H1 (cell line): ENCODE data around the gene SKIC3. TPM values are rescaled to one million over a fixed set of nuclear protein-coding genes. Genes with fewer than 3 reads are reported as not detected.

Experiments used
- CTCF ChIA-PET: fragments of 300-600 bp; sonication (Branson Sonifier 250); formaldehyde crosslinking; loops from one replicate; lab custom pipeline; 2021; ENCODE audit not compliant: partially characterized antibody; lab: Charles Lee
- POLR2A ChIA-PET: fragments of 300-600 bp; sonication (Branson Sonifier 250); formaldehyde crosslinking; loops from one replicate; lab custom pipeline; 2021; ENCODE audit warnings: inconsistent platforms; ENCODE audit not compliant: partially characterized antibody; lab: Charles Lee
- DNase-seq, 2 experiments: peaks; one replicate each; pipeline versions ENCODE4 v3.0.0 to v3.0.0-alpha.2; 2010 to 2022; ENCODE audit warnings: low spot score in 2 of 2, low read depth in 1 of 2, mixed read lengths in 1 of 2
- FAIRE-seq: peaks from 2 replicates; lab custom pipeline; 2011; peaks lifted over from hg19 to GRCh38; lab: Jason Lieb, UNC
- H2AFZ ChIP-seq: 2 replicates; pipeline ENCODE4 v1.8.1; 2012; ENCODE audit warnings: low read length, inconsistent platforms
- H2AK5ac ChIP-seq: 2 replicates; pipeline ENCODE4 v1.6.1; 2013; ENCODE audit warnings: low read depth, low read length
- H2BK120ac ChIP-seq: replicated peaks from 2 replicates; pipeline ENCODE3; 2013; ENCODE audit warnings: low read depth, low read length, inconsistent platforms
- H2BK12ac ChIP-seq: 2 replicates; pipeline ENCODE4 v1.6.1; 2013; ENCODE audit warnings: low read depth, low read length
- H2BK15ac ChIP-seq: 2 replicates; pipeline ENCODE4 v1.6.1; 2013; ENCODE audit warnings: low read length
- H2BK20ac ChIP-seq: 2 replicates; pipeline ENCODE4 v1.6.1; 2013; ENCODE audit warnings: low read length
- H2BK5ac ChIP-seq: 2 replicates; pipeline ENCODE4 v1.6.1; 2013; ENCODE audit warnings: low read depth, low read length
- H3K14ac ChIP-seq: 2 replicates; pipeline ENCODE4 v1.6.1; 2013; ENCODE audit warnings: inconsistent platforms; ENCODE audit not compliant: insufficient read length
- H3K18ac ChIP-seq: 2 replicates; pipeline ENCODE4 v1.6.1; 2013; ENCODE audit warnings: low read length; ENCODE audit errors: extremely low read depth
- H3K23ac ChIP-seq: 2 replicates; pipeline ENCODE4 v1.6.1; 2013; ENCODE audit warnings: inconsistent platforms; ENCODE audit not compliant: insufficient read length
- H3K23me2 ChIP-seq: 2 replicates; pipeline ENCODE4 v1.6.1; 2013; ENCODE audit warnings: low read depth, low read length
- H3K27ac ChIP-seq: 2 replicates; pipeline ENCODE4 v1.6.1; 2011; ENCODE audit warnings: low read depth, low read length, inconsistent platforms
- H3K27me3 ChIP-seq, 4 experiments: replicated peaks in 1 of 4; 1 replicate in 1 of 4; 2 replicates in 3 of 4; pipeline versions ENCODE4 v1.6.1 to v1.8.1; 2011 to 2013; ENCODE audit warnings: low read length in 3 of 4, mild to moderate bottlenecking in 3 of 4, inconsistent platforms in 2 of 4, mixed read lengths in 2 of 4, moderate library complexity in 1 of 4; ENCODE audit not compliant: control insufficient read depth in 3 of 4, insufficient read depth in 3 of 4; ENCODE audit errors: extremely low read depth in 1 of 4
- H3K36me3 ChIP-seq, 4 experiments: 2 replicates each; pipeline versions ENCODE4 v1.6.1 to v1.8.1; 2011 to 2013; ENCODE audit warnings: mild to moderate bottlenecking in 4 of 4, low read length in 3 of 4, moderate library complexity in 2 of 4, control low read depth in 1 of 4, inconsistent platforms in 1 of 4; ENCODE audit not compliant: insufficient read depth in 4 of 4, control insufficient read depth in 2 of 4
- H3K4ac ChIP-seq: replicated peaks from 2 replicates; pipeline ENCODE3; 2013; ENCODE audit warnings: low read length, low read depth, mixed read lengths, inconsistent platforms; ENCODE audit not compliant: insufficient read length
- H3K4me1 ChIP-seq, 4 experiments: replicated peaks in 1 of 4; 1 replicate in 1 of 4; 2 replicates in 3 of 4; pipeline versions ENCODE4 v1.6.1 to v1.8.1; 2011 to 2013; ENCODE audit warnings: low read length in 3 of 4, inconsistent platforms in 2 of 4, mixed read lengths in 1 of 4; ENCODE audit not compliant: insufficient read depth in 4 of 4, control insufficient read depth in 3 of 4
- H3K4me2 ChIP-seq, 2 experiments: 2 replicates each; pipeline versions ENCODE4 v1.6.1 to v1.8.1; 2011 to 2013; ENCODE audit warnings: low read depth in 2 of 2, low read length in 2 of 2, control low read depth in 1 of 2, inconsistent platforms in 1 of 2, mild to moderate bottlenecking in 1 of 2; ENCODE audit not compliant: insufficient read depth in 1 of 2
- H3K4me3 ChIP-seq, 4 experiments: fragments of 200-600, 300-600 bp in 1 of 4; sonication (generic), shearing (Covaris generic), sonication (Bioruptor Twin) in 1 of 4; 2 replicates each; pipeline versions ENCODE4 v1.5.1 to v1.8.1; 2011 to 2016; ENCODE audit warnings: low read length in 4 of 4, low read depth in 3 of 4, control low read depth in 2 of 4, inconsistent platforms in 2 of 4, mild to moderate bottlenecking in 2 of 4, mixed read lengths in 1 of 4, moderate library complexity in 1 of 4; ENCODE audit not compliant: insufficient read depth in 2 of 4; ENCODE audit errors: extremely low read depth in 1 of 4
- H3K56ac ChIP-seq: replicated peaks from 2 replicates; pipeline ENCODE3; 2013; ENCODE audit warnings: low read depth, mild to moderate bottlenecking, mixed read lengths, low read length, inconsistent platforms; ENCODE audit not compliant: insufficient read length
- H3K79me1 ChIP-seq: 2 replicates; pipeline ENCODE4 v1.6.1; 2013; ENCODE audit warnings: low read depth, low read length, control low read depth
- H3K79me2 ChIP-seq, 2 experiments: 2 replicates each; pipeline versions ENCODE4 v1.6.1 to v1.8.1; 2012 to 2013; ENCODE audit warnings: low read length in 2 of 2, mild to moderate bottlenecking in 2 of 2, inconsistent platforms in 1 of 2; ENCODE audit not compliant: insufficient read depth in 2 of 2, control insufficient read depth in 1 of 2
- H3K9ac ChIP-seq, 4 experiments: replicated peaks in 1 of 4; 1 replicate in 1 of 4; 2 replicates in 3 of 4; pipeline versions ENCODE4 v1.6.1 to v1.8.1; 2011 to 2013; ENCODE audit warnings: low read depth in 3 of 4, low read length in 3 of 4, control low read depth in 2 of 4, mild to moderate bottlenecking in 2 of 4, moderate library complexity in 2 of 4, inconsistent platforms in 1 of 4; ENCODE audit errors: extremely low read depth in 1 of 4
- H3K9me3 ChIP-seq, 2 experiments: 2 replicates each; pipeline versions ENCODE4 v1.6.1 to v1.8.1; 2012 to 2013; ENCODE audit warnings: mild to moderate bottlenecking in 2 of 2, moderate library complexity in 2 of 2, control low read depth in 1 of 2, inconsistent platforms in 1 of 2, low read depth in 1 of 2, low read length in 1 of 2, mixed read lengths in 1 of 2; ENCODE audit not compliant: insufficient read depth in 2 of 2
- H4K20me1 ChIP-seq, 2 experiments: replicated peaks in 1 of 2; 2 replicates each; pipeline versions ENCODE3 to v1.8.1; 2011 to 2013; ENCODE audit warnings: inconsistent platforms in 2 of 2, low read length in 2 of 2, mild to moderate bottlenecking in 1 of 2; ENCODE audit not compliant: insufficient read depth in 2 of 2, control insufficient read depth in 1 of 2
- H4K5ac ChIP-seq: 2 replicates; pipeline ENCODE4 v1.6.1; 2013; ENCODE audit warnings: low read length, low read depth, mixed read lengths, inconsistent platforms; ENCODE audit not compliant: insufficient read length
- H4K8ac ChIP-seq: 2 replicates; pipeline ENCODE4 v1.8.0; 2013; ENCODE audit warnings: mild to moderate bottlenecking, moderate library complexity, low read length, inconsistent platforms; ENCODE audit not compliant: insufficient read depth; ENCODE audit errors: extremely low read depth
- H4K91ac ChIP-seq: replicated peaks from 2 replicates; pipeline ENCODE3; 2013; ENCODE audit warnings: low read length, mixed read lengths, inconsistent platforms; ENCODE audit not compliant: insufficient read length
- BACH1 ChIP-seq: IDR thresholded peaks from 2 replicates; pipeline ENCODE4 v1.6.1; 2012; ENCODE audit warnings: low read length, improper control_type of control experiment
- BCL11A ChIP-seq, 2 experiments: IDR thresholded peaks; one replicate each; pipeline ENCODE4 v1.6.1; 2011; ENCODE audit warnings: low read depth in 2 of 2, low read length in 2 of 2, mild to moderate bottlenecking in 2 of 2
- FOSL1 ChIP-seq: IDR thresholded peaks from 2 replicates; pipeline ENCODE4 v1.6.1; 2011; ENCODE audit warnings: mild to moderate bottlenecking, low read depth, low read length, moderate library complexity; ENCODE audit not compliant: insufficient read depth
- KDM5A ChIP-seq: fragments of 200-600 bp; IDR thresholded peaks from 2 replicates; pipeline ENCODE4 v1.7.1; 2012; ENCODE audit warnings: mild to moderate bottlenecking, low read length, inconsistent platforms, mixed read lengths
- POLR2AphosphoS5 ChIP-seq: IDR thresholded peaks from 2 replicates; pipeline ENCODE4 v1.6.1; 2011; ENCODE audit warnings: low read depth, low read length
- RAD21 ChIP-seq, 2 experiments: IDR thresholded peaks in 1 of 2; conservative IDR thresholded peaks in 1 of 2; 2 replicates each; pipeline ENCODE4 v1.6.1; 2011; ENCODE audit warnings: low read depth in 2 of 2, low read length in 2 of 2, improper control_type of control experiment in 1 of 2, inconsistent platforms in 1 of 2, mild to moderate bottlenecking in 1 of 2, moderate library complexity in 1 of 2
- RBBP5 ChIP-seq: IDR thresholded peaks from 2 replicates; pipeline ENCODE4 v1.7.1; 2012; ENCODE audit warnings: low read depth, mild to moderate bottlenecking, inconsistent platforms, low read length, moderate library complexity, borderline replicate concordance
- RNF2 ChIP-seq: fragments of 200-900, 300-1000 bp; sonication (generic); IDR thresholded peaks from 2 replicates; pipeline ENCODE4 v1.7.1; 2016; ENCODE audit warnings: borderline replicate concordance, low read depth, mild to moderate bottlenecking, antibody characterized with exemption, low read length; ENCODE audit not compliant: poor library complexity, severe bottlenecking; ENCODE audit errors: missing control alignments
- RXRA ChIP-seq: IDR thresholded peaks from 2 replicates; pipeline ENCODE4 v1.6.1; 2011; ENCODE audit warnings: low read depth, mild to moderate bottlenecking, low read length, moderate library complexity; ENCODE audit not compliant: insufficient read depth
- SAP30 ChIP-seq: fragments of 300-600 bp; sonication (generic); IDR thresholded peaks from 2 replicates; pipeline ENCODE4 v1.7.1; 2012; ENCODE audit warnings: low read length, moderate library complexity, mild to moderate bottlenecking, inconsistent platforms; ENCODE audit not compliant: insufficient read depth, insufficient replicate concordance
- SIN3A ChIP-seq, 2 experiments: IDR thresholded peaks in 1 of 2; conservative IDR thresholded peaks in 1 of 2; 2 replicates each; pipeline ENCODE4 v1.6.1; 2011 to 2012; ENCODE audit warnings: low read length in 2 of 2, improper control_type of control experiment in 1 of 2, low read depth in 1 of 2, mild to moderate bottlenecking in 1 of 2
- SP2 ChIP-seq: IDR thresholded peaks from 2 replicates; pipeline ENCODE4 v1.6.1; 2012; ENCODE audit warnings: mild to moderate bottlenecking, low read length, inconsistent platforms
- SP4 ChIP-seq: IDR thresholded peaks from 2 replicates; pipeline ENCODE4 v1.6.1; 2012; ENCODE audit warnings: low read length, inconsistent platforms
- USF2 ChIP-seq: IDR thresholded peaks from 2 replicates; pipeline ENCODE4 v1.6.1; 2011; ENCODE audit warnings: low read length, improper control_type of control experiment
- polyA plus RNA-seq, 7 experiments: library from polyadenylated mRNA; depleted of rRNA in 3 of 7; stranded (reverse) in 5 of 7; unstranded in 2 of 7; fragments of >200 nt in 5 of 7; fragments of 200-250 nt in 2 of 7; gene quantifications; 1 replicate in 5 of 7; 2 replicates in 1 of 7; 4 replicates in 1 of 7; pipeline versions ENCODE4 v1.2.1 to v1.2.3, GENCODE V29; 2011 to 2013; ENCODE audit warnings: missing spikeins in 2 of 7, mixed read lengths in 2 of 7
- total RNA-seq: library from RNA; stranded (reverse); fragmentation: NEBNext Ultra II Directional; extraction: Animal tissue kit (Norgen Biotek cat#: 25700); gene quantifications from 2 replicates; pipeline ENCODE4 v1.2.1, GENCODE V29; 2021

Gene SKIC3
- total and polyA plus RNA-seq, 2 of the 8 experiments (the other 6 are each of a cell fraction or from before 2014, with no cell fraction given) = 13.7 to 53.7 TPM

- Histone ChIP-seq H2AK5ac (no peak overlapping the region), H3K9ac (no peak overlapping the region), H2BK15ac (no peak overlapping the region), H2BK20ac (no peak overlapping the region), H3K23me2 (peaks cover 1% of the 10 kb centered on the region; the same call in 1 of the 2 replicates), H4K8ac (no peak overlapping the region), H4K20me1 (no peaks in the 10 kb centered on the region), H3K18ac (no peak overlapping the region), H3K27ac (no peak overlapping the region), H3K56ac (no peak overlapping the region), H3K79me2 (no peaks in the 10 kb centered on the region), H3K36me3 (peaks cover 7 to 35% (median 14%) of the 10 kb centered on the region in 4 experiments), H2BK120ac (no peak overlapping the region), H3K4me3 (no peak overlapping the region), H2BK12ac (no peak overlapping the region), H3K79me1 (no peaks in the 10 kb centered on the region), H3K27me3 (no peaks in the 10 kb centered on the region), H4K5ac (no peak overlapping the region), H3K4me2 (no peak overlapping the region), H3K9me3 (no peaks in the 10 kb centered on the region), H3K14ac (no peak overlapping the region), H3K4me1 (no peaks in the 10 kb centered on the region), H3K23ac (no peak overlapping the region), H2AFZ (no peak overlapping the region), H4K91ac (no peak overlapping the region), H2BK5ac (no peak overlapping the region), H3K4ac (no peak overlapping the region)
- POLR2A ChIA-PET = no interaction called here
- CTCF ChIA-PET = no interaction called here
- DNase-seq (no peak), FAIRE-seq (no peak)
- no peak for TF ChIP-seq RXRA
- no peak for TF ChIP-seq BCL11A (IDR thresholded peaks at IDR 0.05; ENCODE audit: low read depth in 2 of 2, low read length in 2 of 2)
- no peak for TF ChIP-seq KDM5A
- TF ChIP-seq FOSL1 = no peak
- no peak for TF ChIP-seq SAP30
- no peak for TF ChIP-seq RBBP5
- no peak for TF ChIP-seq USF2
- TF ChIP-seq BACH1 = no peak
- TF ChIP-seq RAD21 (IDR thresholded peaks at IDR 0.05 in 1 of 2, conservative IDR thresholded peaks at IDR 0.05 in 1 of 2; ENCODE audit: low read depth in 2 of 2, low read length in 2 of 2) = no peak
- TF ChIP-seq SIN3A (conservative IDR thresholded peaks at IDR 0.05 in 1 of 2, IDR thresholded peaks at IDR 0.05 in 1 of 2; ENCODE audit: low read depth in 1 of 2, low read length in 2 of 2) = no peak
- no peak for TF ChIP-seq SP4
- no peak for TF ChIP-seq SP2
- no peak for TF ChIP-seq RNF2
- TF ChIP-seq POLR2AphosphoS5 = no peak
Observed at GRCh38 chr5:95531491-95531890, 23.3 kb downstream of the SKIC3 start.
